Mammary epithelial cell (primary cell): ENCODE data around the gene DIPK1C.

Source experiments
- EZH2 ChIP-seq: IDR thresholded peaks from 2 replicates; pipeline ENCODE4 v1.6.1; 2012; ENCODE audit warnings: low read length, inconsistent platforms, borderline replicate concordance
- TF ChIP-seq, protein P1 (sequence below), 2 donors: IDR thresholded peaks in 1 of 2; conservative IDR thresholded peaks in 1 of 2; 2 replicates each; pipeline ENCODE4 v1.5.1; 2011 to 2012; ENCODE audit warnings: inconsistent platforms in 2 of 2, low read length in 2 of 2, mild to moderate bottlenecking in 2 of 2, control low read depth in 1 of 2, low read depth in 1 of 2; ENCODE audit not compliant: insufficient read depth in 1 of 2; ENCODE audit errors: extremely low read depth in 1 of 2

DNA sequence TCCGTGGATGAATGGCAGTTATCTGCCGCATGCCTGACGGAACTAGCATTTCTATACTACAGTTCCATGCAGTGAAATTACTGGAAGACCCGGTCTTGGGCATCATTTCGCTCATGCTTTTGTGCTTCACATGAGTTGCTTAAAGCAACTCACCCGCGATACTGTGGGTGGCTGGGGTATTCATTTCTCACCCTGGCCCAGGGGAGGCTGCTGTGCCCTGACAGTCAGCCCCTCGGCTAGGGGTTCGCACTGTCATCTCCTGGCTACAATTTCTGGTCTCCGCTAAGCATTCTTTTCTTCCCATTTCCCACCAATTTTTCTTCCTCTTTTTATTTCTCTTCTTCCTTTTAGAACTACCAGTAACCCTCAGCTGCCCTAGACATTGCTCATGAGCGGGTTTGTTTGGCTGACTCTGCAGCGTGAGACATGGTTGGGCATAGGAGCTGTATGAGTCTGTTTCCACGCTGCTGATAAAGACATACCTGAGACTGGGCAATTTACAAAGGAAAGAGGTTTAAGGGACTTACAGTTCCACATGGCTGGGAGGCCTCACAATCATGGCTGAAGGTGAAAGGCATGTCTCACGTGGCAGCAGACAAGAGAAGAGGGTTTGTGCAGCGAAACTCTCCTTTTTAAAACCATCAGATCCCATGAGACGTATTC is 22.5 kb upstream of the DIPK1C start:
- TF ChIP-seq, protein P1, sequence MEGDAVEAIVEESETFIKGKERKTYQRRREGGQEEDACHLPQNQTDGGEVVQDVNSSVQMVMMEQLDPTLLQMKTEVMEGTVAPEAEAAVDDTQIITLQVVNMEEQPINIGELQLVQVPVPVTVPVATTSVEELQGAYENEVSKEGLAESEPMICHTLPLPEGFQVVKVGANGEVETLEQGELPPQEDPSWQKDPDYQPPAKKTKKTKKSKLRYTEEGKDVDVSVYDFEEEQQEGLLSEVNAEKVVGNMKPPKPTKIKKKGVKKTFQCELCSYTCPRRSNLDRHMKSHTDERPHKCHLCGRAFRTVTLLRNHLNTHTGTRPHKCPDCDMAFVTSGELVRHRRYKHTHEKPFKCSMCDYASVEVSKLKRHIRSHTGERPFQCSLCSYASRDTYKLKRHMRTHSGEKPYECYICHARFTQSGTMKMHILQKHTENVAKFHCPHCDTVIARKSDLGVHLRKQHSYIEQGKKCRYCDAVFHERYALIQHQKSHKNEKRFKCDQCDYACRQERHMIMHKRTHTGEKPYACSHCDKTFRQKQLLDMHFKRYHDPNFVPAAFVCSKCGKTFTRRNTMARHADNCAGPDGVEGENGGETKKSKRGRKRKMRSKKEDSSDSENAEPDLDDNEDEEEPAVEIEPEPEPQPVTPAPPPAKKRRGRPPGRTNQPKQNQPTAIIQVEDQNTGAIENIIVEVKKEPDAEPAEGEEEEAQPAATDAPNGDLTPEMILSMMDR (conservative IDR thresholded peaks at IDR 0.05 in 1 of 2, IDR thresholded peaks at IDR 0.05 in 1 of 2; ENCODE audit: extremely low read depth in 1 of 2, insufficient read depth in 1 of 2, low read depth in 1 of 2, low read length in 2 of 2) = no peak
- no peak for TF ChIP-seq EZH2
